MM.1S (cell line): ENCODE measurements around the gene GJA3.

Experiments used
- EZH2 ChIP-seq: fragments of 300-600 bp; sonication (generic); optimal IDR thresholded peaks from 2 replicates; pipeline ENCODE3; 2017; ENCODE audit warnings: low read depth, mild to moderate bottlenecking, antibody characterized with exemption, low read length, mixed read lengths
- EZH2phosphoT487 ChIP-seq: fragments of 300-600 bp; sonication (generic); IDR thresholded peaks from 2 replicates; pipeline ENCODE4 v1.6.1; 2018; ENCODE audit warnings: antibody characterized with exemption, low read length
- TF ChIP-seq, protein P1 (sequence below): fragments of 300-600 bp; sonication (generic); IDR thresholded peaks from 2 replicates; pipeline ENCODE4 v1.5.1; 2016; ENCODE audit warnings: antibody characterized with exemption, low read length, mixed read lengths

DNA sequence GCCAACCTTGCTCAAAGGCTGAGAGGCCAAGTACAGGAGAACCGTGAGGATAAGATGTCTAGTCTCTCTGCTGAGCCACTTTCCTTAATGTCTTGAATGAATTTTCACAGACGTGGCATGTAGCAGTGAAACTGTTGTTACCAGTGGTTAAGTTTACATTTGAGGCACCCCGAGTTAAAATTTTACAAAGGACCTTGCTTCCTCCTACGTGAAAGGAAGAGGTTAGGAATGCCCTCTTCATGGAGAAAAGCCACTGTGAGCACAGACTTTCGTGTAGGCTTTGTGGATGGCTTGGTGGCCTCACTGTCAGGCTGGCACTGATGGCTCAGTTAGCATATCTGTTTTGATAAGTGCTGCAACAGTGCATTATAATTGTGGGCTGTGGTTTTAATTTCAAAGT lies 29.2 kb upstream of the GJA3 start:
- TF ChIP-seq, protein P1, sequence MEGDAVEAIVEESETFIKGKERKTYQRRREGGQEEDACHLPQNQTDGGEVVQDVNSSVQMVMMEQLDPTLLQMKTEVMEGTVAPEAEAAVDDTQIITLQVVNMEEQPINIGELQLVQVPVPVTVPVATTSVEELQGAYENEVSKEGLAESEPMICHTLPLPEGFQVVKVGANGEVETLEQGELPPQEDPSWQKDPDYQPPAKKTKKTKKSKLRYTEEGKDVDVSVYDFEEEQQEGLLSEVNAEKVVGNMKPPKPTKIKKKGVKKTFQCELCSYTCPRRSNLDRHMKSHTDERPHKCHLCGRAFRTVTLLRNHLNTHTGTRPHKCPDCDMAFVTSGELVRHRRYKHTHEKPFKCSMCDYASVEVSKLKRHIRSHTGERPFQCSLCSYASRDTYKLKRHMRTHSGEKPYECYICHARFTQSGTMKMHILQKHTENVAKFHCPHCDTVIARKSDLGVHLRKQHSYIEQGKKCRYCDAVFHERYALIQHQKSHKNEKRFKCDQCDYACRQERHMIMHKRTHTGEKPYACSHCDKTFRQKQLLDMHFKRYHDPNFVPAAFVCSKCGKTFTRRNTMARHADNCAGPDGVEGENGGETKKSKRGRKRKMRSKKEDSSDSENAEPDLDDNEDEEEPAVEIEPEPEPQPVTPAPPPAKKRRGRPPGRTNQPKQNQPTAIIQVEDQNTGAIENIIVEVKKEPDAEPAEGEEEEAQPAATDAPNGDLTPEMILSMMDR = no peak
- TF ChIP-seq EZH2phosphoT487 (no peak), EZH2 (no peak)
